HG03097 (cell line): ENCODE results near the gene RASAL2.
A peak's percentile ranks its signal among the peaks of the same experiment; 100 is the strongest.
"Not testable (repeated sequence)": the region's sequence is repeated elsewhere in the genome, so short reads cannot be mapped to it uniquely, and the experiment has no call there.

Experiments
- ATAC-seq: cut with Tn5 transposase; IDR thresholded peaks from one replicate; pipeline ENCODE4 v1.9.1; 2021; ENCODE audit not compliant: unreplicated experiment, low FRiP score

Gene RASAL2

GRCh38 chr1:178368208-178368607 is 274.3 kb downstream of the RASAL2 start:
- ATAC-seq = no peak

GRCh38 chr1:178371235-178371634 is 277.3 kb downstream of the RASAL2 start:
- ATAC-seq = no peak

GRCh38 chr1:178371933-178372388 is 278.1 kb downstream of the RASAL2 start:
- ATAC-seq = no peak

- ATAC-seq = no peak
Measured at GRCh38 chr1:178374016-178374415, 280.1 kb downstream of the RASAL2 start.

GRCh38 chr1:178376008-178376407 is 282.1 kb downstream of the RASAL2 start:
- no peak for ATAC-seq

- no peak for ATAC-seq
Measured at GRCh38 chr1:178379807-178380206, 285.9 kb downstream of the RASAL2 start.

GRCh38 chr1:178382372-178382771 is 288.5 kb downstream of the RASAL2 start:
- no peak for ATAC-seq

GRCh38 chr1:178385662-178386061 is 291.8 kb downstream of the RASAL2 start:
- no peak for ATAC-seq

- no peak for ATAC-seq
Measured at GRCh38 chr1:178388418-178389145, 294.7 kb downstream of the RASAL2 start.

GRCh38 chr1:178389441-178389840 is 295.5 kb downstream of the RASAL2 start:
- no peak for ATAC-seq

- not testable (repeated sequence) for ATAC-seq
Measured at GRCh38 chr1:178390280-178390679, 296.4 kb downstream of the RASAL2 start.

- ATAC-seq = no peak
Measured at GRCh38 chr1:178393370-178393769, 299.5 kb downstream of the RASAL2 start.

- ATAC-seq = no peak
Measured at GRCh38 chr1:178396789-178397188, 302.9 kb downstream of the RASAL2 start.

- ATAC-seq = no peak
Measured at GRCh38 chr1:178397678-178398077, 303.8 kb downstream of the RASAL2 start.

- ATAC-seq = no peak
Measured at GRCh38 chr1:178399177-178399728, 305.3 kb downstream of the RASAL2 start.

GRCh38 chr1:178405137-178405536 is 311.2 kb downstream of the RASAL2 start:
- no peak for ATAC-seq

GRCh38 chr1:178407215-178407614 is 313.3 kb downstream of the RASAL2 start:
- no peak for ATAC-seq

- no peak for ATAC-seq
Measured at GRCh38 chr1:178407655-178408054, 313.8 kb downstream of the RASAL2 start.

GRCh38 chr1:178408871-178409270 is 315.0 kb downstream of the RASAL2 start:
- no peak for ATAC-seq

- no peak for ATAC-seq
Measured at GRCh38 chr1:178409541-178409940, 315.6 kb downstream of the RASAL2 start.

GRCh38 chr1:178411756-178412399 is 318.0 kb downstream of the RASAL2 start:
- peak; percentile 64 for ATAC-seq

GRCh38 chr1:178412400-178412770 is 318.5 kb downstream of the RASAL2 start:
- ATAC-seq = peak; percentile 87
